Femur (tissue), 1 donor: ENCODE results near the gene HCFC1R1.

Experiments used
- DNase-seq: peaks from one replicate; pipeline ENCODE4 v3.0.0-alpha.2; 2017

The HCFC1R1 gene

GRCh38 chr16:2991566-2992261, 32.0 kb downstream of the HCFC1R1 start:
- no peak for DNase-seq

GRCh38 chr16:2990891-2991290, 32.9 kb downstream of the HCFC1R1 start:
- no peak for DNase-seq

GRCh38 chr16:2988590-2989099, 35.1 kb downstream of the HCFC1R1 start:
- DNase-seq, result no peak

- peak; percentile 74 for DNase-seq
These were observed 35.9 kb downstream of the HCFC1R1 start for GRCh38 chr16:2987833-2988232.

- no peak for DNase-seq
These were observed 36.5 kb downstream of the HCFC1R1 start for GRCh38 chr16:2987286-2987685.

GRCh38 chr16:2986623-2987188, 37.0 kb downstream of the HCFC1R1 start:
- no peak for DNase-seq

GRCh38 chr16:2985893-2986355, 37.8 kb downstream of the HCFC1R1 start:
- DNase-seq, result no peak

- peak; percentile 87 for DNase-seq
These were observed 38.3 kb downstream of the HCFC1R1 start for GRCh38 chr16:2985462-2985861.

- DNase-seq, result peak; percentile 89
These were observed 40.0 kb downstream of the HCFC1R1 start for GRCh38 chr16:2983706-2984136.

- DNase-seq, result no peak
These were observed 41.3 kb downstream of the HCFC1R1 start for GRCh38 chr16:2982402-2982801.

- DNase-seq, result no peak
These were observed 41.9 kb downstream of the HCFC1R1 start for GRCh38 chr16:2981899-2982250.

GRCh38 chr16:2981177-2981898, 42.4 kb downstream of the HCFC1R1 start:
- DNase-seq, result no peak

- peak; percentile 95 for DNase-seq
These were observed 43.2 kb downstream of the HCFC1R1 start, which contains the start of gene PKMYT1 for GRCh38 chr16:2980227-2981176. PKMYT1 (minus strand) TSS chr16:2980446; CDS start chr16:2979657, 789 bp downstream.

GRCh38 chr16:2979669-2980226, 44.0 kb downstream of the HCFC1R1 start:
- DNase-seq, result no peak

GRCh38 chr16:2977440-2977839, 46.3 kb downstream of the HCFC1R1 start:
- DNase-seq, result no peak

- DNase-seq, result no peak
These were observed 47.1 kb downstream of the HCFC1R1 start for GRCh38 chr16:2976673-2977072.

GRCh38 chr16:2976201-2976600, 47.5 kb downstream of the HCFC1R1 start:
- no peak for DNase-seq

GRCh38 chr16:2975161-2975795, 48.5 kb downstream of the HCFC1R1 start:
- DNase-seq, result no peak

- DNase-seq, result no peak
These were observed 49.3 kb downstream of the HCFC1R1 start for GRCh38 chr16:2974319-2975056.

GRCh38 chr16:2973605-2974318, 50.0 kb downstream of the HCFC1R1 start:
- DNase-seq, result no peak
